Endothelial cell (in vitro differentiated cells): ENCODE results near the gene BNIP5. TPM values are rescaled to one million over a fixed set of nuclear protein-coding genes. Genes with fewer than 3 reads are reported as not detected.

ENCODE experiments used
- DNase-seq: peaks from one replicate; pipeline ENCODE4 v3.0.0; 2021; ENCODE audit warnings: low spot score
- H3K27ac Mint-ChIP-seq: one replicate; pipeline ENCODE4 v1.8.0; 2021; ENCODE audit warnings: mixed read lengths, inconsistent platforms; ENCODE audit not compliant: unreplicated experiment
- H3K27me3 Mint-ChIP-seq: one replicate; pipeline ENCODE4 v1.8.0; 2021; ENCODE audit warnings: mild to moderate bottlenecking, moderate library complexity, mixed read lengths, inconsistent platforms; ENCODE audit not compliant: unreplicated experiment
- H3K36me3 Mint-ChIP-seq: one replicate; pipeline ENCODE4 v1.8.0; 2021; ENCODE audit warnings: mild to moderate bottlenecking, low read depth, mixed read lengths, inconsistent platforms; ENCODE audit not compliant: unreplicated experiment
- H3K4me1 Mint-ChIP-seq: one replicate; pipeline ENCODE4 v1.8.0; 2021; ENCODE audit warnings: mild to moderate bottlenecking, mixed read lengths, inconsistent platforms; ENCODE audit not compliant: unreplicated experiment
- H3K4me3 Mint-ChIP-seq: one replicate; pipeline ENCODE4 v1.8.0; 2021; ENCODE audit warnings: mild to moderate bottlenecking, mixed read lengths, inconsistent platforms; ENCODE audit not compliant: unreplicated experiment
- H3K9me3 Mint-ChIP-seq: one replicate; pipeline ENCODE4 v1.8.0; 2021; ENCODE audit warnings: mixed read lengths, inconsistent platforms; ENCODE audit not compliant: unreplicated experiment
- CTCF ChIP-seq: fragments of 200-600 bp; sonication (generic); IDR thresholded peaks from one replicate; pipeline ENCODE4 v1.5.0; 2021; ENCODE audit warnings: antibody characterized with exemption; ENCODE audit not compliant: unreplicated experiment
- total RNA-seq: library from RNA; stranded (reverse); fragmentation: NEBNext Ultra II Directional; extraction: Animal tissue kit (Norgen Biotek cat#: 25700); gene quantifications from one replicate; pipeline ENCODE4 v1.2.1, GENCODE V29; 2021; ENCODE audit not compliant: unreplicated experiment

BNIP5 gene
- total RNA-seq, 1 donor from 2014 or later = not detected

GRCh38 chr6:36324191-36324590 lies 12.5 kb downstream of the BNIP5 start:
- H3K27ac Mint-ChIP-seq = no peak overlapping the region
- H3K4me1 Mint-ChIP-seq = peaks cover 2% of the 10 kb centered on the region
- no peak for TF ChIP-seq CTCF
- DNase-seq = no peak
- peaks cover 8% of the 10 kb centered on the region for H3K27me3 Mint-ChIP-seq
- no peaks in the 10 kb centered on the region for H3K9me3 Mint-ChIP-seq
- H3K4me3 Mint-ChIP-seq = no peak overlapping the region
- peaks cover 3% of the 10 kb centered on the region for H3K36me3 Mint-ChIP-seq

GRCh38 chr6:36323062-36323461 lies 13.6 kb downstream of the BNIP5 start:
- peaks cover 3% of the 10 kb centered on the region for H3K36me3 Mint-ChIP-seq
- H3K4me3 Mint-ChIP-seq = no peak overlapping the region
- peak; percentile 47 for DNase-seq
- no peaks in the 10 kb centered on the region for H3K9me3 Mint-ChIP-seq
- peaks cover 2% of the 10 kb centered on the region for H3K4me1 Mint-ChIP-seq
- no peak overlapping the region for H3K27ac Mint-ChIP-seq
- TF ChIP-seq CTCF = no peak
- peaks cover 9% of the 10 kb centered on the region for H3K27me3 Mint-ChIP-seq

- TF ChIP-seq CTCF = no peak
- peaks cover 3% of the 10 kb centered on the region for H3K36me3 Mint-ChIP-seq
- H3K27ac Mint-ChIP-seq = no peak overlapping the region
- no peaks in the 10 kb centered on the region for H3K9me3 Mint-ChIP-seq
- no peak for DNase-seq
- H3K4me3 Mint-ChIP-seq = no peak overlapping the region
- peaks cover 9% of the 10 kb centered on the region for H3K27me3 Mint-ChIP-seq
- peaks cover 2% of the 10 kb centered on the region for H3K4me1 Mint-ChIP-seq
Measured at GRCh38 chr6:36322591-36322990, 14.1 kb downstream of the BNIP5 start.

- peaks cover 3% of the 10 kb centered on the region for H3K36me3 Mint-ChIP-seq
- peaks cover 9% of the 10 kb centered on the region for H3K27me3 Mint-ChIP-seq
- no peak overlapping the region for H3K4me3 Mint-ChIP-seq
- TF ChIP-seq CTCF = no peak
- no peaks in the 10 kb centered on the region for H3K9me3 Mint-ChIP-seq
- no peak for DNase-seq
- H3K27ac Mint-ChIP-seq = no peak overlapping the region
- H3K4me1 Mint-ChIP-seq = no peaks in the 10 kb centered on the region
Measured at GRCh38 chr6:36320475-36320874, 16.2 kb downstream of the BNIP5 start.

GRCh38 chr6:36319821-36320220 lies 16.9 kb downstream of the BNIP5 start:
- H3K9me3 Mint-ChIP-seq = no peaks in the 10 kb centered on the region
- no peak for TF ChIP-seq CTCF
- H3K36me3 Mint-ChIP-seq = peaks cover 3% of the 10 kb centered on the region
- no peaks in the 10 kb centered on the region for H3K4me1 Mint-ChIP-seq
- H3K27ac Mint-ChIP-seq = no peak overlapping the region
- DNase-seq = no peak
- H3K4me3 Mint-ChIP-seq = no peak overlapping the region
- peaks cover 9% of the 10 kb centered on the region for H3K27me3 Mint-ChIP-seq
